ENCODE results near the gene CENPT. TPM values are rescaled to one million over a fixed set of nuclear protein-coding genes. Genes with fewer than 3 reads are reported as not detected.

The CENPT gene
- total RNA-seq (2022) (46.8 and 54.3 TPM in 2 replicates), Bru-seq, nascent RNA (percentile 46 among the genes with signal in this experiment), BruChase-seq, experiment 1, labeled RNA remaining after a 6-hour chase (percentile 69 among the genes with signal in this experiment), BruChase-seq, experiment 2, labeled RNA remaining after a 2-hour chase (percentile 59 among the genes with signal in this experiment)
- long read RNA-seq, transcript CENPT-218 (12 exons, 2,133 nt) = major isoform, 18 of 108 reads
- long read RNA-seq, partial matches to known transcripts = 46 of 108 reads
- long read RNA-seq, other reads (novel, unspliced or antisense) = 41 of 108 reads

- no peaks in the 10 kb centered on the region for H3K9me3 Mint-ChIP-seq (ENCODE audit: low read depth, unreplicated experiment)
- no peak for TF ChIP-seq CTCF (IDR thresholded peaks at IDR 0.05; ENCODE audit: unreplicated experiment)
- CTCF ChIA-PET = interaction anchor here (0.6 to 1.5 kb wide), 4 partner anchors 11 to 161 kb away, joined by 3 to 6 read pairs (median 4); no protein-coding TSS in a partner anchor
- peaks cover 61% of the 10 kb centered on the region for H3K36me3 Mint-ChIP-seq (ENCODE audit: insufficient read depth, unreplicated experiment)
- no TSS peak for BruUV-seq (replicated peaks)
- DNase-seq = peak; percentile 47
- intact Hi-C loops (cut with micrococcal nuclease; ENCODE audit: unreplicated experiment) = no loop called here
- no peaks in the 10 kb centered on the region for H3K27me3 Mint-ChIP-seq (ENCODE audit: unreplicated experiment)
- peak within 1 kb of the TSS; percentile 87 for H3K4me3 Mint-ChIP-seq (ENCODE audit: low read depth, unreplicated experiment)
- H3K27ac Mint-ChIP-seq (ENCODE audit: unreplicated experiment) = peak within 1 kb of the TSS; percentile 90
- H3K4me1 Mint-ChIP-seq (ENCODE audit: low read depth, unreplicated experiment) = peaks cover 25% of the 10 kb centered on the region
Observed at GRCh38 chr16:67847064-67847861, at the start of gene CENPT. TSS of gene CENPT (minus strand) at chr16:67847693. CDS start at chr16:67833859, 13,834 bp downstream.

DNA sequence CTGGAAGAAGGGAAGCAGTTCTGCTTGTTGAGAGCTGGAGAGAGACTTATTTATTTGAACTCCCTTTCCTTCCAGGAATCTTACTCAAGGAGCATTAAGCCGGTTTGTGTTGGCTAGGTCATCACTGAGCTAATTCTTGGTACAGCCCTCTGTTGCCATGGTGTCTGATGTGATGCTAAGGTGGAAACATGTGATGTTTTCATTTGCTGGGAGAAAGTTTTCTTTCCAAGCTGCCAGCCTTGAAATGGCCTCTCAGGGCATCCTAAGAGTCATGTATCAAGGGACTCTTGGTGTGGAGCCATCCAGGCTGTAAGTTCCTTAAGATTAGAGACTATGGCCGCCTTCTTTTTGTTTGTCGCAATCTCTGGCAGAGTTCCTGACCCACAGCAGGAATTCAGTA, 49.7 kb upstream of the CENPT start:
- Mint-ChIP-seq H3K27me3 (ENCODE audit: unreplicated experiment) (no peaks in the 10 kb centered on the region), H3K36me3 (ENCODE audit: insufficient read depth, unreplicated experiment) (peaks cover 32% of the 10 kb centered on the region), H3K27ac (ENCODE audit: unreplicated experiment) (no peak overlapping the region), H3K9me3 (ENCODE audit: low read depth, unreplicated experiment) (no peaks in the 10 kb centered on the region), H3K4me1 (ENCODE audit: low read depth, unreplicated experiment) (peaks cover 10% of the 10 kb centered on the region), H3K4me3 (ENCODE audit: low read depth, unreplicated experiment) (no peak overlapping the region)
- no peak for TF ChIP-seq CTCF (IDR thresholded peaks at IDR 0.05; ENCODE audit: unreplicated experiment)
- intact Hi-C loops (cut with micrococcal nuclease; ENCODE audit: unreplicated experiment) = no loop called here
- no peak for DNase-seq
- BruUV-seq (replicated peaks) = no TSS peak
- CTCF ChIA-PET = no interaction called here

GRCh38 chr16:67893743-67894399, 46.4 kb upstream of the CENPT start:
- intact Hi-C loops (cut with micrococcal nuclease; ENCODE audit: unreplicated experiment) = no loop called here
- TF ChIP-seq CTCF (IDR thresholded peaks at IDR 0.05; ENCODE audit: unreplicated experiment) = no peak

More at GRCh38 chr16:67893743-67894399, 46.4 kb upstream of the CENPT start:
- no peaks in the 10 kb centered on the region for H3K27me3 Mint-ChIP-seq (ENCODE audit: unreplicated experiment)
- H3K27ac Mint-ChIP-seq (ENCODE audit: unreplicated experiment) = peak overlapping the region; percentile 95
- DNase-seq = no peak
- H3K4me1 Mint-ChIP-seq (ENCODE audit: low read depth, unreplicated experiment) = peaks cover 10% of the 10 kb centered on the region
- H3K4me3 Mint-ChIP-seq (ENCODE audit: low read depth, unreplicated experiment) = peak overlapping the region; percentile 99
- H3K9me3 Mint-ChIP-seq (ENCODE audit: low read depth, unreplicated experiment) = no peaks in the 10 kb centered on the region
- CTCF ChIA-PET = interaction anchor here (2.0 kb wide), 1 partner anchor 10 kb away, joined by 5 read pairs; no protein-coding TSS in a partner anchor
- H3K36me3 Mint-ChIP-seq (ENCODE audit: insufficient read depth, unreplicated experiment) = peaks cover 27% of the 10 kb centered on the region
- BruUV-seq (replicated peaks) = TSS peak; percentile 34

Data from Calu3 (cell line).